OCI-LY7 (cell line): ENCODE measurements around the gene PTPRE. TPM values are rescaled to one million over a fixed set of nuclear protein-coding genes. Genes with fewer than 3 reads are reported as not detected.
A peak's percentile ranks its signal among the peaks of the same experiment; 100 is the strongest.

Experiments
- BruUV-seq: library from RNA; stranded (reverse); fragments of 400-500 nt; replicated peaks from 2 replicates; lab custom pipeline; 2021; lab: Mats Ljungman, UMichigan
- CTCF ChIA-PET: fragments of 300-600 bp; sonication (Branson Sonifier 250); formaldehyde crosslinking; loops from one replicate; lab custom pipeline; 2022; ENCODE audit warnings: antibody characterized with exemption; ENCODE audit not compliant: unreplicated experiment; lab: Charles Lee
- POLR2A ChIA-PET: fragments of 300-600 bp; sonication (Branson Sonifier 250); formaldehyde crosslinking; loops from one replicate; lab custom pipeline; 2022; ENCODE audit warnings: antibody characterized with exemption; lab: Charles Lee
- DNase-seq: peaks from one replicate; pipeline ENCODE4 v3.0.0-alpha.2; 2015; ENCODE audit warnings: low spot score
- H2AFZ ChIP-seq: fragments of 200-600 bp; sonication (generic), shearing (Covaris generic); 2 replicates; pipeline ENCODE4 v1.6.1; 2014; ENCODE audit warnings: mild to moderate bottlenecking, antibody characterized with exemption, low read length, moderate library complexity
- H3K27ac ChIP-seq: fragments of 200-600 bp; sonication (generic); 2 replicates; pipeline ENCODE4 v1.5.1; 2014; ENCODE audit warnings: mixed run types, low read depth, mild to moderate bottlenecking, moderate library complexity, low read length, inconsistent platforms; ENCODE audit not compliant: poor library complexity, severe bottlenecking
- H3K36me3 ChIP-seq: fragments of 200-600 bp; sonication (generic); 2 replicates; pipeline ENCODE4 v1.6.1; 2014; ENCODE audit warnings: mild to moderate bottlenecking, antibody characterized with exemption, low read length, moderate library complexity, mixed read lengths; ENCODE audit not compliant: insufficient read depth
- H3K4me1 ChIP-seq: fragments of 200-600 bp; sonication (generic); 2 replicates; pipeline ENCODE4 v1.5.1; 2014; ENCODE audit warnings: mild to moderate bottlenecking, low read length; ENCODE audit not compliant: insufficient read depth, poor library complexity, severe bottlenecking
- H3K4me2 ChIP-seq: fragments of 200-600 bp; sonication (generic); 2 replicates; pipeline ENCODE4 v1.6.1; 2014; ENCODE audit warnings: mild to moderate bottlenecking, low read length
- H3K4me3 ChIP-seq: fragments of 200-600 bp; sonication (generic); 2 replicates; pipeline ENCODE4 v1.5.1; 2014; ENCODE audit warnings: mild to moderate bottlenecking, low read depth, low read length; ENCODE audit not compliant: poor library complexity, severe bottlenecking
- H3K79me2 ChIP-seq: fragments of 200-600 bp; sonication (generic); 2 replicates; pipeline ENCODE4 v1.6.1; 2016; ENCODE audit warnings: low read depth, mild to moderate bottlenecking, low read length, moderate library complexity, mixed read lengths; ENCODE audit not compliant: insufficient read depth
- H3K9me2 ChIP-seq: fragments of 200-600 bp; sonication (generic); 2 replicates; pipeline ENCODE4 v1.6.1; 2016; ENCODE audit warnings: mild to moderate bottlenecking, low read length, mixed read lengths; ENCODE audit not compliant: insufficient read depth
- H3K9me3 ChIP-seq: fragments of 200-600 bp; sonication (generic); 2 replicates; pipeline ENCODE4 v1.6.1; 2014; ENCODE audit warnings: mild to moderate bottlenecking, mixed run types, low read length, mixed read lengths
- H4K20me1 ChIP-seq: fragments of 200-600 bp; sonication (generic); 2 replicates; pipeline ENCODE4 v1.6.1; 2014; ENCODE audit warnings: mild to moderate bottlenecking, antibody characterized with exemption, low read length, moderate library complexity, mixed read lengths; ENCODE audit not compliant: insufficient read depth
- CTCF ChIP-seq: fragments of 200-600 bp; sonication (generic); conservative IDR thresholded peaks from 2 replicates; pipeline ENCODE4 v1.5.1; 2014; ENCODE audit warnings: mild to moderate bottlenecking, antibody characterized with exemption, low read length, moderate library complexity, mixed read lengths
- EZH2phosphoT487 ChIP-seq: fragments of 200-600 bp; sonication (generic); IDR thresholded peaks from 2 replicates; pipeline ENCODE4 v1.6.1; 2018; ENCODE audit warnings: low read depth, borderline replicate concordance, mild to moderate bottlenecking, mixed run types, antibody characterized with exemption, low read length, moderate library complexity, mixed read lengths
- intact Hi-C: fragments of 100-400 bp; cut with micrococcal nuclease; formaldehyde crosslinking; loops from one replicate; pipeline ENCODE4 v1.10.0; 2022; ENCODE audit not compliant: unreplicated experiment
- total RNA-seq, 2 experiments: library from RNA; depleted of rRNA in 1 of 2; stranded (reverse); fragments of >200 nt in 1 of 2; shearing (Covaris generic) in 1 of 2; gene quantifications; 2 replicates each; pipeline ENCODE4 v1.2.3, GENCODE V29; 2014 to 2022

PTPRE gene
- total RNA-seq, 2 experiments from 2014 or later: 6.8 to 8.3 TPM

GRCh38 chr10:128095027-128095752, 188.3 kb downstream of the PTPRE start:
- POLR2A ChIA-PET: interaction anchor here (0.6 to 1.5 kb wide), 2 partner anchors 12 to 17 kb away, joined by 3 to 6 read pairs; no protein-coding TSS in a partner anchor

GRCh38 chr10:128095753-128096469, 189.0 kb downstream of the PTPRE start:
- peaks cover 62% of the 10 kb centered on the region for H3K36me3 ChIP-seq
- ChIA-PET POLR2A (interaction anchor here (0.6 to 1.5 kb wide), 2 partner anchors 11 to 16 kb away, joined by 3 to 6 read pairs; no protein-coding TSS in a partner anchor), CTCF (no interaction called here)
- peaks cover 8% of the 10 kb centered on the region; the same call in 1 of the 2 replicates for H4K20me1 ChIP-seq
- no peaks in the 10 kb centered on the region for H3K9me2 ChIP-seq
- no peak for DNase-seq
- no TSS peak for BruUV-seq
- no peak overlapping the region for H3K27ac ChIP-seq
- H3K4me3 ChIP-seq: no peak overlapping the region
- no peak for TF ChIP-seq CTCF
- TF ChIP-seq EZH2phosphoT487: no peak
- no peak overlapping the region for H3K4me2 ChIP-seq
- no peaks in the 10 kb centered on the region for H3K4me1 ChIP-seq
- no peak overlapping the region for H2AFZ ChIP-seq
- no peaks in the 10 kb centered on the region for H3K79me2 ChIP-seq
- H3K9me3 ChIP-seq: no peaks in the 10 kb centered on the region
- intact Hi-C loops: no loop called here

More at GRCh38 chr10:128095027-128095752, 188.3 kb downstream of the PTPRE start:
- Histone ChIP-seq H3K27ac (no peak overlapping the region), H3K9me2 (no peaks in the 10 kb centered on the region), H3K4me3 (no peak overlapping the region), H3K36me3 (peaks cover 54% of the 10 kb centered on the region), H3K79me2 (no peaks in the 10 kb centered on the region), H3K4me2 (no peak overlapping the region), H4K20me1 (peaks cover 8% of the 10 kb centered on the region; the same call in 1 of the 2 replicates), H3K9me3 (no peaks in the 10 kb centered on the region), H3K4me1 (no peaks in the 10 kb centered on the region), H2AFZ (no peak overlapping the region)
- intact Hi-C loops: no loop called here
- TF ChIP-seq CTCF (no peak), EZH2phosphoT487 (no peak)
- DNase-seq: peak; percentile 16
- no TSS peak for BruUV-seq
- CTCF ChIA-PET: no interaction called here
